ENCODE measurements around the gene DNAH6. TPM values are rescaled to one million over a fixed set of nuclear protein-coding genes. Genes with fewer than 3 reads are reported as not detected.

The DNAH6 gene
- total and polyA plus RNA-seq, 2 of the 8 experiments (the other 6 are each of a cell fraction or from before 2014, with no cell fraction given), result 0.06 to 0.43 TPM

- Histone ChIP-seq H3K79me2 (ENCODE audit: control insufficient read depth in 1 of 2, insufficient read depth in 2 of 2, low read length in 2 of 2) (no peaks in the 10 kb centered on the region), H2BK15ac (ENCODE audit: low read length) (no peak overlapping the region), H3K4me1 (replicated peaks in 1 of 4; ENCODE audit: control insufficient read depth in 3 of 4, insufficient read depth in 4 of 4, low read length in 3 of 4) (no peaks in the 10 kb centered on the region), H3K4ac (replicated peaks; ENCODE audit: insufficient read length, low read depth, low read length) (no peak overlapping the region), H3K56ac (replicated peaks; ENCODE audit: insufficient read length, low read depth, low read length) (no peak overlapping the region), H2BK120ac (replicated peaks; ENCODE audit: low read depth, low read length) (no peak overlapping the region), H3K18ac (ENCODE audit: extremely low read depth, low read length) (no peak overlapping the region), H3K14ac (ENCODE audit: insufficient read length) (no peak overlapping the region), H2BK12ac (ENCODE audit: low read depth, low read length) (no peak overlapping the region), H3K27me3 (replicated peaks in 1 of 4; ENCODE audit: control insufficient read depth in 3 of 4, extremely low read depth in 1 of 4, insufficient read depth in 3 of 4, low read length in 3 of 4) (no peaks in the 10 kb centered on the region), H4K91ac (replicated peaks; ENCODE audit: insufficient read length, low read length) (no peak overlapping the region), H2BK20ac (ENCODE audit: low read length) (no peak overlapping the region), H3K4me3 (ENCODE audit: extremely low read depth in 1 of 4, insufficient read depth in 2 of 4, low read depth in 3 of 4, low read length in 4 of 4) (no peak overlapping the region), H3K23me2 (ENCODE audit: low read depth, low read length) (no peaks in the 10 kb centered on the region), H4K5ac (ENCODE audit: insufficient read length, low read depth, low read length) (no peak overlapping the region), H3K9me3 (ENCODE audit: insufficient read depth in 2 of 2, low read depth in 1 of 2, low read length in 1 of 2) (no peaks in the 10 kb centered on the region; a peak in 1 of 4 replicates), H3K79me1 (ENCODE audit: low read depth, low read length) (no peaks in the 10 kb centered on the region), H3K23ac (ENCODE audit: insufficient read length) (no peak overlapping the region), H3K4me2 (ENCODE audit: insufficient read depth in 1 of 2, low read depth in 2 of 2, low read length in 2 of 2) (no peak overlapping the region), H3K27ac (ENCODE audit: low read depth, low read length) (no peak overlapping the region), H3K36me3 (ENCODE audit: control insufficient read depth in 2 of 4, insufficient read depth in 4 of 4, low read length in 3 of 4) (no peaks in the 10 kb centered on the region), H2AFZ (ENCODE audit: low read length) (no peak overlapping the region), H2BK5ac (ENCODE audit: low read depth, low read length) (no peak overlapping the region), H4K8ac (ENCODE audit: extremely low read depth, insufficient read depth, low read length) (no peak overlapping the region), H2AK5ac (ENCODE audit: low read depth, low read length) (no peak overlapping the region), H4K20me1 (replicated peaks in 1 of 2; ENCODE audit: control insufficient read depth in 1 of 2, insufficient read depth in 2 of 2, low read length in 2 of 2) (no peaks in the 10 kb centered on the region), H3K9ac (replicated peaks in 1 of 4; ENCODE audit: extremely low read depth in 1 of 4, low read depth in 3 of 4, low read length in 3 of 4) (no peak overlapping the region)
- CTCF ChIA-PET (ENCODE audit: partially characterized antibody), result interaction anchor here (0.9 to 1.5 kb wide), 2 partner anchors 10 to 12 kb away, joined by 3 to 5 read pairs; no protein-coding TSS in a partner anchor
- FAIRE-seq (no peak), DNase-seq (ENCODE audit: low read depth in 1 of 2, low spot score in 2 of 2) (no peak)
- 86% methylated on average over 3 of the region's 3 CpGs; no CpG with 5 or more reads in 1 of the 2 experiments for WGBS, 2 experiments (ENCODE audit: extremely low coverage in 1 of 2, insufficient coverage in 1 of 2, insufficient read length in 1 of 2, insufficient replicate concordance in 2 of 2, low coverage in 1 of 2, low lambda C conversion rate in 2 of 2, missing lambda C conversion rate in 1 of 2)
- POLR2A ChIA-PET (ENCODE audit: partially characterized antibody), result interaction anchor here (1.6 kb wide), 1 partner anchor 8 kb away, joined by 3 read pairs; no protein-coding TSS in a partner anchor
- TF ChIP-seq HDAC6 (IDR thresholded peaks at IDR 0.05; ENCODE audit: low read depth, low read length), result no peak
- no peak for TF ChIP-seq CBX5 (IDR thresholded peaks at IDR 0.05; ENCODE audit: low read depth, low read length)
- TF ChIP-seq TAF1 (IDR thresholded peaks at IDR 0.05; ENCODE audit: low read depth, low read length), result no peak
- TF ChIP-seq ATF2 (IDR thresholded peaks at IDR 0.05; ENCODE audit: low read length), result no peak
- TF ChIP-seq SP4 (IDR thresholded peaks at IDR 0.05; ENCODE audit: low read length), result no peak
- no peak for TF ChIP-seq JUND (IDR thresholded peaks at IDR 0.05; ENCODE audit: low read length)
- TF ChIP-seq YY1 (IDR thresholded peaks at IDR 0.05; ENCODE audit: low read depth, low read length), result no peak
- TF ChIP-seq KDM1A (IDR thresholded peaks at IDR 0.05; ENCODE audit: borderline replicate concordance, low read length), result no peak
- TF ChIP-seq JUN (IDR thresholded peaks at IDR 0.05; ENCODE audit: low read depth, low read length), result no peak
- TF ChIP-seq CBX8 (IDR thresholded peaks at IDR 0.05; ENCODE audit: borderline replicate concordance, low read depth, low read length), result no peak
- TF ChIP-seq SP2 (IDR thresholded peaks at IDR 0.05; ENCODE audit: low read length), result no peak
- no peak for TF ChIP-seq SAP30 (IDR thresholded peaks at IDR 0.05; ENCODE audit: insufficient read depth, insufficient replicate concordance, low read length)
- no peak for TF ChIP-seq TAF7 (optimal IDR thresholded peaks at IDR 0.05; ENCODE audit: borderline replicate concordance, low read depth, low read length)
Measured at GRCh38 chr2:84815146-84815545, 298.8 kb downstream of the DNAH6 start.
